ENCODE data around the gene HOXB3.

Gene HOXB3

GRCh38 chr17:48567209-48567608, 22.8 kb downstream of the HOXB3 start:
- DNase-seq = no peak

- no peak for DNase-seq
Measured at GRCh38 chr17:48566717-48567116, 23.3 kb downstream of the HOXB3 start.

GRCh38 chr17:48565925-48566710, 23.9 kb downstream of the HOXB3 start:
- no peak for DNase-seq

- DNase-seq = no peak
Measured at GRCh38 chr17:48565022-48565554, 25.0 kb downstream of the HOXB3 start.

- no peak for DNase-seq
Measured at GRCh38 chr17:48564188-48565021, 25.6 kb downstream of the HOXB3 start.

- DNase-seq = no peak
Measured at GRCh38 chr17:48563867-48564187, 26.2 kb downstream of the HOXB3 start.

- no peak for DNase-seq
Measured at GRCh38 chr17:48563385-48563838, 26.6 kb downstream of the HOXB3 start.

GRCh38 chr17:48562934-48563333, 27.1 kb downstream of the HOXB3 start:
- no peak for DNase-seq

GRCh38 chr17:48561884-48562810, 27.9 kb downstream of the HOXB3 start:
- DNase-seq = no peak

GRCh38 chr17:48559840-48560817, 29.9 kb downstream of the HOXB3 start:
- no peak for DNase-seq

GRCh38 chr17:48559122-48559839, 30.8 kb downstream of the HOXB3 start:
- no peak for DNase-seq

- DNase-seq = no peak
Measured at GRCh38 chr17:48558831-48559121, 31.3 kb downstream of the HOXB3 start.

- DNase-seq = no peak
Measured at GRCh38 chr17:48558057-48558830, 31.8 kb downstream of the HOXB3 start.

- DNase-seq = no peak
Measured at GRCh38 chr17:48556576-48557401, 33.3 kb downstream of the HOXB3 start.

- DNase-seq = no peak
Measured at GRCh38 chr17:48556229-48556575, 33.8 kb downstream of the HOXB3 start.

- DNase-seq = no peak
Measured at GRCh38 chr17:48555258-48556228, 34.5 kb downstream of the HOXB3 start.

- DNase-seq = no peak
Measured at GRCh38 chr17:48554412-48555257, 35.4 kb downstream of the HOXB3 start.
